ENCODE results near the gene CSMD2.

The CSMD2 gene

GRCh38 chr1:34199927-34200326 lies 34.9 kb upstream of the CSMD2 start:
- TF ChIP-seq, protein P1, sequence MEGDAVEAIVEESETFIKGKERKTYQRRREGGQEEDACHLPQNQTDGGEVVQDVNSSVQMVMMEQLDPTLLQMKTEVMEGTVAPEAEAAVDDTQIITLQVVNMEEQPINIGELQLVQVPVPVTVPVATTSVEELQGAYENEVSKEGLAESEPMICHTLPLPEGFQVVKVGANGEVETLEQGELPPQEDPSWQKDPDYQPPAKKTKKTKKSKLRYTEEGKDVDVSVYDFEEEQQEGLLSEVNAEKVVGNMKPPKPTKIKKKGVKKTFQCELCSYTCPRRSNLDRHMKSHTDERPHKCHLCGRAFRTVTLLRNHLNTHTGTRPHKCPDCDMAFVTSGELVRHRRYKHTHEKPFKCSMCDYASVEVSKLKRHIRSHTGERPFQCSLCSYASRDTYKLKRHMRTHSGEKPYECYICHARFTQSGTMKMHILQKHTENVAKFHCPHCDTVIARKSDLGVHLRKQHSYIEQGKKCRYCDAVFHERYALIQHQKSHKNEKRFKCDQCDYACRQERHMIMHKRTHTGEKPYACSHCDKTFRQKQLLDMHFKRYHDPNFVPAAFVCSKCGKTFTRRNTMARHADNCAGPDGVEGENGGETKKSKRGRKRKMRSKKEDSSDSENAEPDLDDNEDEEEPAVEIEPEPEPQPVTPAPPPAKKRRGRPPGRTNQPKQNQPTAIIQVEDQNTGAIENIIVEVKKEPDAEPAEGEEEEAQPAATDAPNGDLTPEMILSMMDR (conservative IDR thresholded peaks at IDR 0.05; ENCODE audit: low read length), result no peak
- TF ChIP-seq EZH2phosphoT487 (IDR thresholded peaks at IDR 0.05; ENCODE audit: borderline replicate concordance), result no peak

DNA sequence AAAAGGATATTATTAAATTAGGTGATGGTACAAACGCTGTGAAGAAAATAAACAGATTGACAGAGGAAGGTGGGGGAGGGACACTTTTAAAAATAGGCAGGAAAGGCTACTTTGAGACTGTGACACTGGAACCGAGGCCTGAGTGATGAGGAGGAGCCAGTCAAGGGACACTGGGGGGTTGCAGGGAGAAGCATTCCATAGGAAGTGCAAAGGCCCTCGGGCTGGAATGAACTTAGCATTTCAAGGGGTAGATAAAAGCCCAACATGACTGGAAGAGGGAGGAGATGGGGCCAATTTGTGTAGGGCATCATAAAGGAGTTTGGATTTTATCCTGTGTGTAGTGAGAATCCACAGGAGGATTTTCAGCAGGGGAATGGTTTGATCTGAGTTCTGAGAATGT lies 27.6 kb upstream of the CSMD2 start:
- Histone ChIP-seq H2AFZ (ENCODE audit: low read length) (no peak overlapping the region), H3K9me3 (ENCODE audit: insufficient read depth, low read depth, low read length) (no peaks in the 10 kb centered on the region), H3K79me2 (ENCODE audit: insufficient read depth, low read length) (no peaks in the 10 kb centered on the region), H3K9me2 (replicated peaks; ENCODE audit: low read depth, low read length) (no peaks in the 10 kb centered on the region), H4K20me1 (ENCODE audit: insufficient read depth, low read length, poor library complexity, severe bottlenecking) (no peaks in the 10 kb centered on the region), H3K9ac (ENCODE audit: low read depth, low read length, poor library complexity, severe bottlenecking) (no peak overlapping the region), H3K4me3 (ENCODE audit: low read length, poor library complexity, severe bottlenecking) (no peak overlapping the region), H3K4me2 (ENCODE audit: low read depth, low read length, poor library complexity, severe bottlenecking) (no peak overlapping the region), H3F3A (ENCODE audit: low read depth) (no peaks in the 10 kb centered on the region), H3K27me3 (ENCODE audit: insufficient read depth, low read length, poor library complexity, severe bottlenecking) (no peaks in the 10 kb centered on the region), H3K4me1 (ENCODE audit: insufficient read depth, low read length, poor library complexity, severe bottlenecking) (no peaks in the 10 kb centered on the region), H3K36me3 (ENCODE audit: insufficient read depth, low read length) (no peaks in the 10 kb centered on the region)
- TF ChIP-seq, protein P1 (conservative IDR thresholded peaks at IDR 0.05; ENCODE audit: low read length), result no peak
- TF ChIP-seq EZH2phosphoT487 (IDR thresholded peaks at IDR 0.05; ENCODE audit: borderline replicate concordance), result no peak

More at GRCh38 chr1:34199927-34200326, 34.9 kb upstream of the CSMD2 start:
- Histone ChIP-seq H3K4me1 (ENCODE audit: insufficient read depth, low read length, poor library complexity, severe bottlenecking) (no peaks in the 10 kb centered on the region), H3K4me2 (ENCODE audit: low read depth, low read length, poor library complexity, severe bottlenecking) (no peak overlapping the region), H3K79me2 (ENCODE audit: insufficient read depth, low read length) (no peaks in the 10 kb centered on the region), H3K4me3 (ENCODE audit: low read length, poor library complexity, severe bottlenecking) (no peak overlapping the region), H3K9me2 (replicated peaks; ENCODE audit: low read depth, low read length) (no peaks in the 10 kb centered on the region), H2AFZ (ENCODE audit: low read length) (no peak overlapping the region), H3F3A (ENCODE audit: low read depth) (no peaks in the 10 kb centered on the region), H3K36me3 (ENCODE audit: insufficient read depth, low read length) (no peaks in the 10 kb centered on the region), H3K27me3 (ENCODE audit: insufficient read depth, low read length, poor library complexity, severe bottlenecking) (no peaks in the 10 kb centered on the region), H4K20me1 (ENCODE audit: insufficient read depth, low read length, poor library complexity, severe bottlenecking) (no peaks in the 10 kb centered on the region), H3K9me3 (ENCODE audit: insufficient read depth, low read depth, low read length) (no peaks in the 10 kb centered on the region), H3K9ac (ENCODE audit: low read depth, low read length, poor library complexity, severe bottlenecking) (no peak overlapping the region)

DNA sequence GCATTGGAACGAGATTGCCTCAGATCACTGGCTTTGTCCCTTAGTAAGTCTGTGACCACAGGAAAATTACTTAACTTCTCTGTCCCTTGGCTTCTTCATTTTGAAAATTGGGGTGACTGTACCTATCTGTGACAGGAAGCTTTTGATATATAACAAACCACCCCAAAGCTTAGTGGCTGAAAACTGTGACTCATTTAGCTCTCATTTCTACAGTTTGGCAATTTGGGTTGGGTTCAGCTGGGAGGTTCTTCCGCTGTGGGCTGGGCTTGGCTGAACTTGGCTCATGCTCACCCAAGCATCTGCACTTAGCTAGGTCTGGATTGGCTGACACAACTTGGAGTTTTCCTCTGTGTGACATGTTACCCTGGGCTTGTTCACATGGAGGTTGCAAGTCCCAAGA lies 25.7 kb upstream of the CSMD2 start:
- Histone ChIP-seq H3K4me1 (ENCODE audit: insufficient read depth, low read length, poor library complexity, severe bottlenecking) (no peaks in the 10 kb centered on the region), H3K4me2 (ENCODE audit: low read depth, low read length, poor library complexity, severe bottlenecking) (no peak overlapping the region), H3K27me3 (ENCODE audit: insufficient read depth, low read length, poor library complexity, severe bottlenecking) (no peaks in the 10 kb centered on the region), H3K4me3 (ENCODE audit: low read length, poor library complexity, severe bottlenecking) (no peak overlapping the region), H3K9ac (ENCODE audit: low read depth, low read length, poor library complexity, severe bottlenecking) (no peak overlapping the region), H4K20me1 (ENCODE audit: insufficient read depth, low read length, poor library complexity, severe bottlenecking) (no peaks in the 10 kb centered on the region), H3K79me2 (ENCODE audit: insufficient read depth, low read length) (no peaks in the 10 kb centered on the region), H3F3A (ENCODE audit: low read depth) (no peaks in the 10 kb centered on the region), H3K9me2 (replicated peaks; ENCODE audit: low read depth, low read length) (no peaks in the 10 kb centered on the region), H2AFZ (ENCODE audit: low read length) (no peak overlapping the region), H3K36me3 (ENCODE audit: insufficient read depth, low read length) (no peaks in the 10 kb centered on the region), H3K9me3 (ENCODE audit: insufficient read depth, low read depth, low read length) (no peaks in the 10 kb centered on the region)
- TF ChIP-seq, protein P1 (conservative IDR thresholded peaks at IDR 0.05; ENCODE audit: low read length), result no peak
